HG03060 (cell line): ENCODE measurements around the gene RNF144A.

Experiments
- ATAC-seq: cut with Tn5 transposase; IDR thresholded peaks from one replicate; pipeline ENCODE4 v1.9.1; 2021; ENCODE audit warnings: low read depth, moderate number of reproducible peaks; ENCODE audit not compliant: unreplicated experiment

The RNF144A gene

GRCh38 chr2:7017671-7018281 lies 100.6 kb downstream of the RNF144A start:
- no peak for ATAC-seq

GRCh38 chr2:7018282-7018701 lies 101.1 kb downstream of the RNF144A start:
- no peak for ATAC-seq

GRCh38 chr2:7018767-7019166 lies 101.6 kb downstream of the RNF144A start:
- ATAC-seq, result no peak

- no peak for ATAC-seq
Observed at GRCh38 chr2:7019191-7019590, 102.0 kb downstream of the RNF144A start.

GRCh38 chr2:7020059-7020458 lies 102.8 kb downstream of the RNF144A start:
- no peak for ATAC-seq

- no peak for ATAC-seq
Observed at GRCh38 chr2:7020468-7020867, 103.3 kb downstream of the RNF144A start.

- ATAC-seq, result no peak
Observed at GRCh38 chr2:7020939-7021470, 103.8 kb downstream of the RNF144A start.

- no peak for ATAC-seq
Observed at GRCh38 chr2:7022492-7023385, 105.5 kb downstream of the RNF144A start.

GRCh38 chr2:7023542-7023941 lies 106.3 kb downstream of the RNF144A start:
- ATAC-seq, result no peak

GRCh38 chr2:7024261-7024660 lies 107.0 kb downstream of the RNF144A start:
- no peak for ATAC-seq

GRCh38 chr2:7025082-7025481 lies 107.9 kb downstream of the RNF144A start:
- no peak for ATAC-seq

- no peak for ATAC-seq
Observed at GRCh38 chr2:7026742-7027141, 109.5 kb downstream of the RNF144A start.

GRCh38 chr2:7027411-7027810 lies 110.2 kb downstream of the RNF144A start:
- no peak for ATAC-seq

- no peak for ATAC-seq
Observed at GRCh38 chr2:7027956-7028655, 110.9 kb downstream of the RNF144A start.

GRCh38 chr2:7028846-7029245 lies 111.6 kb downstream of the RNF144A start:
- ATAC-seq, result no peak

- no peak for ATAC-seq
Observed at GRCh38 chr2:7029291-7030059, 112.3 kb downstream of the RNF144A start.

GRCh38 chr2:7030810-7031209 lies 113.6 kb downstream of the RNF144A start:
- ATAC-seq, result no peak

- no peak for ATAC-seq
Observed at GRCh38 chr2:7031547-7032245, 114.5 kb downstream of the RNF144A start.

GRCh38 chr2:7032371-7032770 lies 115.2 kb downstream of the RNF144A start:
- ATAC-seq, result no peak
